Caco-2 (cell line): ENCODE results near the gene KLHL17. TPM values are rescaled to one million over a fixed set of nuclear protein-coding genes. Genes with fewer than 3 reads are reported as not detected.

Experiments used
- BruUV-seq: library from RNA; stranded (reverse); fragments of 400-500 nt; replicated peaks from 2 replicates; lab custom pipeline; 2021; lab: Mats Ljungman, UMichigan
- CTCF ChIA-PET: fragments of 300-600 bp; sonication (Branson Sonifier 250); formaldehyde crosslinking; loops from one replicate; lab custom pipeline; 2022; ENCODE audit warnings: antibody characterized with exemption; lab: Charles Lee
- POLR2A ChIA-PET: fragments of 300-600 bp; sonication (Branson Sonifier 250); formaldehyde crosslinking; loops from one replicate; lab custom pipeline; 2022; ENCODE audit warnings: antibody characterized with exemption; lab: Charles Lee
- DNase-seq, 2 experiments: peaks; one replicate each; pipeline versions ENCODE4 v3.0.0 to v3.0.0-alpha.2; 2020 to 2022
- H3K27me3 ChIP-seq: replicated peaks from 2 replicates; pipeline ENCODE4 v1.6.0; 2011; ENCODE audit warnings: low read length; ENCODE audit not compliant: control insufficient read depth, insufficient read depth
- H3K36me3 ChIP-seq: 2 replicates; pipeline ENCODE4 v1.5.1; 2011; ENCODE audit warnings: low read length; ENCODE audit not compliant: control insufficient read depth, insufficient read depth
- H3K4me1 ChIP-seq: fragments of 250-450 bp; sonication (Bioruptor Pico); 2 replicates; pipeline ENCODE4 v1.5.1; 2020; ENCODE audit warnings: mild to moderate bottlenecking
- H3K4me3 ChIP-seq: 2 replicates; pipeline ENCODE4 v1.5.1; 2011; ENCODE audit warnings: low read depth, mild to moderate bottlenecking, control low read depth, low read length
- H3K9me3 ChIP-seq: fragments of 250-450 bp; sonication (Bioruptor Pico); 2 replicates; pipeline ENCODE4 v1.5.1; 2020; ENCODE audit warnings: mild to moderate bottlenecking, moderate library complexity
- H3K27ac Mint-ChIP-seq: one replicate; pipeline ENCODE4 v1.8.0; 2022; ENCODE audit warnings: mixed read lengths; ENCODE audit not compliant: unreplicated experiment
- H3K27me3 Mint-ChIP-seq: one replicate; pipeline ENCODE4 v1.8.0; 2022; ENCODE audit warnings: mixed read lengths; ENCODE audit not compliant: insufficient read depth, unreplicated experiment
- H3K36me3 Mint-ChIP-seq: one replicate; pipeline ENCODE4 v1.8.0; 2022; ENCODE audit warnings: mild to moderate bottlenecking, mixed read lengths; ENCODE audit not compliant: insufficient read depth, unreplicated experiment
- H3K4me1 Mint-ChIP-seq: one replicate; pipeline ENCODE4 v1.8.0; 2022; ENCODE audit warnings: low read depth, mixed read lengths; ENCODE audit not compliant: unreplicated experiment
- H3K4me3 Mint-ChIP-seq: one replicate; pipeline ENCODE4 v1.8.0; 2022; ENCODE audit warnings: mild to moderate bottlenecking, moderate library complexity, mixed read lengths; ENCODE audit not compliant: unreplicated experiment
- H3K9me3 Mint-ChIP-seq: one replicate; pipeline ENCODE4 v1.8.0; 2022; ENCODE audit warnings: mixed read lengths; ENCODE audit not compliant: unreplicated experiment
- CTCF ChIP-seq, 2 experiments: fragments of 200-600 bp in 1 of 2; IDR thresholded peaks; 1 replicate in 1 of 2; 2 replicates in 1 of 2; pipeline versions ENCODE4 v1.5.1 to v1.8.0; 2011 to 2022; ENCODE audit warnings: antibody characterized with exemption in 1 of 2, control low read depth in 1 of 2, inconsistent platforms in 1 of 2, low read depth in 1 of 2, low read length in 1 of 2, mild to moderate bottlenecking in 1 of 2, moderate library complexity in 1 of 2; ENCODE audit not compliant: insufficient read depth in 1 of 2, severe bottlenecking in 1 of 2, unreplicated experiment in 1 of 2
- intact Hi-C: fragments of 100-400 bp; cut with micrococcal nuclease; formaldehyde crosslinking; loops from one replicate; pipeline ENCODE4 v1.10.0; 2022; ENCODE audit not compliant: unreplicated experiment
- total RNA-seq: library from RNA; stranded (reverse); gene quantifications from 2 replicates; pipeline ENCODE4 v1.2.3, GENCODE V29; 2022

KLHL17 gene
- total RNA-seq, 1 experiment from 2014 or later, result 33.1 TPM

DNA sequence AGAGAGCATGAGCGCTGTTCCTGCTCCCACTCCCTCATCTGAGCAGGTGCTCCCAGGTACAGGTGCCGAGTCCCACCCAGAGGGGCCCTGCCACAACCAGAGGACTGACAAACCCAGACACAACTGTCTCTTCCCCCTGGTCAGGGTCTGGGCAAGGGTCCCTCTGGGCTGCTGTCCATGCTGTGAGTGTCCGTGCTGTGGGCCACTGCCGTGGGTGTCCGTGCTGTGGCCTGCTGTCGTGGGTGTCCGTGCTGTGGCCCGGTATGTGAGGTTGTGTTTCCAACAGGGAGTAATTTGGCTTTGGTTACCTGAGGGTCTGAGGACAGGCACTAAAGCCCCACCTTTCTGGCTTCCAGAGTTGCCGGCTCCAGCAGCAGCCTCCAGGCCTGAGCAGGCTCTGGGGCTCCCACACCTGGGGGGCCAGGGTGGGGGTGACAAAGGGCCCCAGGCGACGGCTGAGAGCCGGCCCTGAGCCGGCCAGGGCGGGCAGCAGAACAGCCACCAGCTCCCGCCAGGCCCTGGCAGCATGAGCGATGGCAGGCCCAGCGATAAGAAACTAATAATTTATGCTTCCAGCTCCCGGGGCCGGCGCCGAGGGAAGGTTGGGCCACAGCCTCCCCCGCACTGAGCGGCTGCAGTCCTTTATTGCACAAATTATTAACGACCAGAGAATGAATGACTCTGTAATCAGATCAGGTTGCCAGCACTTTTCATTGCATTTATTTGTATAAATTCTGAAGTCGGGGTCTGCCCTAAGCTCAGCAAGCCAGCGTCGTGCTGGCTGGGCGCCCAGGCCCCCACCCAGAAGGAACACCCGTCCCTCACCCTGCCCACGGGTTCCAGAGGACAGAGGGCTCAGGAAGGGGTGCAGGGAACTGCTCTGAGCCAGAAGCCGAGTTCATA lies 44.0 kb upstream of the KLHL17 start:
- ChIA-PET CTCF (interaction anchor here (0.6 to 0.9 kb wide), 2 partner anchors 10 to 22 kb away, joined by 3 read pairs; no protein-coding TSS in a partner anchor), POLR2A (no interaction called here)
- H3K36me3 Mint-ChIP-seq, result no peaks in the 10 kb centered on the region
- no peaks in the 10 kb centered on the region for H3K4me1 Mint-ChIP-seq
- H3K4me3 Mint-ChIP-seq, result no peak overlapping the region
- intact Hi-C loops, result no loop called here
- peaks cover 2% of the 10 kb centered on the region for H3K27me3 Mint-ChIP-seq
- DNase-seq, result no peak
- H3K27ac Mint-ChIP-seq, result no peak overlapping the region
- Histone ChIP-seq H3K36me3 (no peaks in the 10 kb centered on the region), H3K27me3 (no peaks in the 10 kb centered on the region), H3K4me1 (peaks cover 12% of the 10 kb centered on the region), H3K9me3 (no peaks in the 10 kb centered on the region), H3K4me3 (no peak overlapping the region)
- no peak for TF ChIP-seq CTCF (IDR thresholded peaks at IDR 0.05; ENCODE audit: insufficient read depth in 1 of 2, low read depth in 1 of 2, low read length in 1 of 2, severe bottlenecking in 1 of 2, unreplicated experiment in 1 of 2)
- BruUV-seq, result no TSS peak
- no peaks in the 10 kb centered on the region for H3K9me3 Mint-ChIP-seq

GRCh38 chr1:917076-917459 lies 43.3 kb upstream of the KLHL17 start:
- H3K4me1 Mint-ChIP-seq, result no peaks in the 10 kb centered on the region
- intact Hi-C loops, result no loop called here

More at GRCh38 chr1:917076-917459, 43.3 kb upstream of the KLHL17 start:
- H3K4me3 ChIP-seq, result no peak overlapping the region
- no peaks in the 10 kb centered on the region for H3K9me3 ChIP-seq
- H3K4me1 ChIP-seq, result peaks cover 13% of the 10 kb centered on the region
- H3K36me3 Mint-ChIP-seq, result no peaks in the 10 kb centered on the region
- H3K4me3 Mint-ChIP-seq, result no peak overlapping the region
- BruUV-seq, result no TSS peak
- no peak for DNase-seq
- no peak overlapping the region for H3K27ac Mint-ChIP-seq
- TF ChIP-seq CTCF (IDR thresholded peaks at IDR 0.05; ENCODE audit: insufficient read depth in 1 of 2, low read depth in 1 of 2, low read length in 1 of 2, severe bottlenecking in 1 of 2, unreplicated experiment in 1 of 2), result no peak
- no peaks in the 10 kb centered on the region for H3K27me3 ChIP-seq
- H3K27me3 Mint-ChIP-seq, result peaks cover 5% of the 10 kb centered on the region
- no peaks in the 10 kb centered on the region for H3K36me3 ChIP-seq
- H3K9me3 Mint-ChIP-seq, result no peaks in the 10 kb centered on the region
- ChIA-PET CTCF (interaction anchor here (0.9 kb wide), 1 partner anchor 21 kb away, joined by 3 read pairs; no protein-coding TSS in a partner anchor), POLR2A (no interaction called here)
